Stimulated activated CD4-positive, alpha-beta T cell treated with anti-CD3 and anti-CD28 coated beads, Interleukin-4, amount 100 ng/mL, for 24 hours (primary cell): ENCODE results near the gene NECAB3.
A peak's percentile ranks its signal among the peaks of the same experiment; 100 is the strongest.
"Not testable (repeated sequence)": the region's sequence is repeated elsewhere in the genome, so short reads cannot be mapped to it uniquely, and the experiment has no call there.

Experiments used
- DNase-seq: peaks from one replicate; pipeline ENCODE4 v3.0.0-alpha.2; 2020

Gene NECAB3

GRCh38 chr20:33674294-33675135 is at the start of gene NECAB3:
Gene NECAB3, minus strand, starts transcription at chr20:33674428. Its CDS starts 76 bp downstream, at chr20:33674352.
- DNase-seq, result peak; percentile 58

GRCh38 chr20:33721391-33722140 is 47.3 kb upstream of the NECAB3 start:
- no peak for DNase-seq

GRCh38 chr20:33719989-33720709 is 45.9 kb upstream of the NECAB3 start, which contains the start of gene PXMP4:
Gene PXMP4, minus strand, starts transcription at chr20:33720310. Its CDS starts 103 bp downstream, at chr20:33720207.
- DNase-seq, result peak; percentile 88

- no peak for DNase-seq
Observed at GRCh38 chr20:33719277-33719988, 45.2 kb upstream of the NECAB3 start.

GRCh38 chr20:33716498-33716897 is 42.3 kb upstream of the NECAB3 start:
- no peak for DNase-seq

- DNase-seq, result no peak
Observed at GRCh38 chr20:33713865-33714367, 39.7 kb upstream of the NECAB3 start.

- no peak for DNase-seq
Observed at GRCh38 chr20:33711446-33711738, 37.2 kb upstream of the NECAB3 start.

GRCh38 chr20:33710681-33711445 is 36.6 kb upstream of the NECAB3 start:
- no peak for DNase-seq

- DNase-seq, result no peak
Observed at GRCh38 chr20:33709905-33710541, 35.8 kb upstream of the NECAB3 start.

- no peak for DNase-seq
Observed at GRCh38 chr20:33709398-33709797, 35.2 kb upstream of the NECAB3 start.

- DNase-seq, result no peak
Observed at GRCh38 chr20:33707668-33708067, 33.4 kb upstream of the NECAB3 start.

GRCh38 chr20:33704197-33704924 is 30.1 kb upstream of the NECAB3 start:
- no peak for DNase-seq

GRCh38 chr20:33703498-33704137 is 29.4 kb upstream of the NECAB3 start:
- no peak for DNase-seq

- DNase-seq, result no peak
Observed at GRCh38 chr20:33702861-33703260, 28.6 kb upstream of the NECAB3 start.

GRCh38 chr20:33701629-33702450 is 27.6 kb upstream of the NECAB3 start:
- DNase-seq, result no peak

GRCh38 chr20:33700696-33701441 is 26.6 kb upstream of the NECAB3 start:
- DNase-seq, result not testable (repeated sequence)

- not testable (repeated sequence) for DNase-seq
Observed at GRCh38 chr20:33698966-33699365, 24.7 kb upstream of the NECAB3 start.

- no peak for DNase-seq
Observed at GRCh38 chr20:33697129-33697528, 22.9 kb upstream of the NECAB3 start.
